Measurements from ENCODE around the gene FCHO1. TPM values are rescaled to one million over a fixed set of nuclear protein-coding genes. Genes with fewer than 3 reads are reported as not detected.
A peak's percentile ranks its signal among the peaks of the same experiment; 100 is the strongest.

The FCHO1 gene
- total RNA-seq, 1 experiment from 2014 or later, result 0.82 TPM

DNA sequence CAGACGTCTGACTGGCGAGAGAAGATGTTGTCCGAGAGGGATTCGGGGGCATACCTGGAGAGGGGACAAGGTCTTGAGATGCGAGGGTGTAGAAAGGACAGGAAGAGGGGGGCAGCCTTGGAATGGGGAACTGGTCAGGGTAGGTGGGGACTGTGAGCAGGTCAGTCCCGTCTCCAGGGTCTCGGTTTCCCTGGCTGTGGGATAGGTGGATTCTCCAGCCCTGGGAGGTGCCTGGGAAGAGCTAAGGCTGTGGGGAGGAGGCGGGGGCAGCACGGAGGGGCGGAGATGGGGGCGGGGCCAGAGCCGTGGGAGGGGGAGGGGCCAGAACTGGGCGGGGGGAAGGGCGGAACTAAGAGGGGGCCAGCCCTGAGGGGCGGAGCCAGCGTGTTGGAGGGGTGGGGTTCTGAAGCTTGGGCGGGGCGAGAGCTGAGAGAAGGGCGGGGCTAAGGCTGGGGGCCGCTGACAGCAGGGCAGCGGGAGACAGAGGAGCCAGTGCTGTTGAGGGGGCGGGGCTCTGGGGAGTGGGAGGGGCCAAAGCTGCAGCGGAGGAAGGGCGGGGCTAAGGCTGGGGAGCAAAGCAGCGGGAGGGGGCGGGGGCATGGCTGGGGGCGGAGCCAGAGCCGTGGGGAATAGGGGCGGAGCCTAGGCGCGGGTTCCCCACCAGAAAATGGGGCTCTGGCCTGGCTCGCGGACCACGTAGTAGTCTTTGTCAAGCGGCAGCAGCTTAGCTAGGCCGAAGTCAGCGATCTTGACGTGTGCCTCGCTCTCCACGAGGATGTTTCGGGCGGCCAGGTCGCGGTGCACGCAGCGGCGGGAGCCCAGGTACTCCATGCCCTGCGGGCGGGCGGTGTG is 79.5 kb downstream of the FCHO1 start:
- Histone ChIP-seq H3K36me3 (no peaks in the 10 kb centered on the region), H3K4me3 (no peak overlapping the region), H3K27me3 (peaks cover 3% of the 10 kb centered on the region), H3K9me3 (no peaks in the 10 kb centered on the region)
- peak; percentile 79 for DNase-seq

DNA sequence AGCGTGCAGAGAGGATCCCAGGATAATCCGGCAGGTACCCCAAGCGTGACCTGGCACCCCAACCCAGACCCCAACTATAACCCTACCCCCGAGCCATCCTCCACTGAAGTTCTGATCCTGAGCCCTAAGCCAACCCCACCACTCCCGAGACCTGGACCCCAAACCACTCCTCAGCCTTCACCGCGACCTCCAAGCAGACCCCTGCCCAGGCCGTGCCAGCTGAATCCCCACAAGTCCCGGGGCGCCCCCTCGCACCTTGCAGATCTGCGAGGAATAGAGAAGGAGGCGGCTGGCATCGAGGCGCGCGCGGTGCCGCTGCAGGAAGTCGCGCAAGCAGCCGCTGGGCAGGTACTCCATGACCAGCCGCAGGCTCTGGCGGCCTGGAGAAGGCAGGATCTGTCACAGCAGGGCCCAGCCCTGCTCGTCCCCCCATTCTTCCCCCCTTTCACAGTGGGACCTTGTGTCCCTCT is 80.2 kb downstream of the FCHO1 start:
- H3K36me3 ChIP-seq, result no peaks in the 10 kb centered on the region
- DNase-seq, result no peak
- H3K4me3 ChIP-seq, result no peak overlapping the region
- H3K9me3 ChIP-seq, result no peaks in the 10 kb centered on the region
- peaks cover 3% of the 10 kb centered on the region for H3K27me3 ChIP-seq

DNA sequence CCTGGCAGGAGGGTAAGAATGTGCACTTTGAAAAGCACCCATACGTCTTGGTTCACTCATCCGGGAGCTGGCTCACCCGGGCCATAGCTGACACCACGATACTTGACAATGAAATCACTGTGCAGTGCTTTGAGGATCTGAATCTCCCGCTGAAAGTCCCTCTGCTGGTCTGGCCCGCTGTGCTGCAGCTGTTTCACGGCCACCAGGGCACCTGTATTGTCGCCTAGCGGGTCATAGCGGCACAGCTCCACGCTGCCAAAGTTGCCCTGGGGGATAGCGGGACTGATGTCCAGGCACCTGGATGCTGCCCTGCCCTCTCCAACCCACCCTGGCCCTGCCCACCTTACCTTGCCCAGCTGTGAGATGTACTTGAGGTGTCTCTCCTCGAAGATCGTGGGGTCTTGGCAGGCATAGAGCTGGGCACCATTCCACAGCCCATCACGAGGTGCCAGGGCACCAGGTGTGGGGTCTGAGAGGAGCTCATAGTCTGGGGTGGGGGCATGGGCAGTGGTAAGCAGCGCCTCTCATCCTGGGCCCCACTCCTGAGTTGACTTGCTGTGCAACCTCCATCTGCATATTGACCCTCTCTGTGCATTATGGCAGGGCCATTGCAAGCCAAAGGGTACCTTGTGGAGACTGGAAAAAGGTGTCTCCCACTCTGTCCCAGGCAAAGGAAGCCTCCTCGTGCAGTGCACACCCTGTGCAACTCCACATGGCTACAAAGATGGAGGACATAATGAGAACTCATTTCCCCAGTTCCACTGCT is 81.3 kb downstream of the FCHO1 start:
- Histone ChIP-seq H3K27me3 (peaks cover 3% of the 10 kb centered on the region), H3K36me3 (no peaks in the 10 kb centered on the region), H3K9me3 (no peaks in the 10 kb centered on the region), H3K4me3 (no peak overlapping the region)
- DNase-seq, result no peak

DNA sequence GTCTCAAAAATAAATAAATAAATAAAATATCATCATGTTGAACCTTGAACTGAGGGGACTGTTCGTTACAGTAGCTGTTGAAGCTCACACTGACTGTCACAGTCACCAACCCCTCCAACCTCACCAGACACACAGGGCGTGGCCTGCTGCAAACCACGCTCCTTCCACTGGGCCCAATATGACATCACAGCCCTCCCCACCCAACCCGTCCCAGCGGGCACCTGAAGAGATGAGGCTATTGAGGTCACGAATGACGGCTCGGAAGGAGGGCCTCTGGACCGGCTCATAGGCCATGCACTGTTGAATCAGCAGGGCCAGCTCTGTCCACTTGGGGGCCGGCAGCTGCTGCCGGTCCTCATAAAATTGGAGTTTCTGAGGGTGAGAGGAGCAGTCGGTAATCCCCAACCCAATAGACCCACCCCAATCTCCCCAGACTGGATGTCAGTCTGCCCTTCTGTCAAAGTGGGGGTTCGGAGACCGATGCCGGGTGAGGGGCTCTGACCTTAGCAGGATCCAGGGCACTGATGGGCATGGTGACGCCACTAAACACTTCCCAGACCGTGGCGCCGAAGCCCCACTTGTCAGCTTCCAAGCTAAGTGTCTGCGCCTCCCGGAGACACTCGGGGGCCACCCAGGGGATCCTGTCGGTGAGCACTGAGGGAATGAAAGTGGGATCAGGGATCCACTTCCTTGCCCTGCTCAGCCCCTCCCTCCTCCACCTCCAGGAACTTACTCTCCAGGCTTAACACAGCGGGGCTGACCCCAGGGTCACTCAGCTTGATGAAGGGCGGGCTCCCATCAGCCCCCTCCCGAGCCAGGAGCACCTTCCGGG is 83.3 kb downstream of the FCHO1 start:
- Histone ChIP-seq H3K4me3 (no peak overlapping the region), H3K36me3 (no peaks in the 10 kb centered on the region), H3K9me3 (no peaks in the 10 kb centered on the region), H3K27me3 (peaks cover 14% of the 10 kb centered on the region)
- DNase-seq, result no peak

DNA sequence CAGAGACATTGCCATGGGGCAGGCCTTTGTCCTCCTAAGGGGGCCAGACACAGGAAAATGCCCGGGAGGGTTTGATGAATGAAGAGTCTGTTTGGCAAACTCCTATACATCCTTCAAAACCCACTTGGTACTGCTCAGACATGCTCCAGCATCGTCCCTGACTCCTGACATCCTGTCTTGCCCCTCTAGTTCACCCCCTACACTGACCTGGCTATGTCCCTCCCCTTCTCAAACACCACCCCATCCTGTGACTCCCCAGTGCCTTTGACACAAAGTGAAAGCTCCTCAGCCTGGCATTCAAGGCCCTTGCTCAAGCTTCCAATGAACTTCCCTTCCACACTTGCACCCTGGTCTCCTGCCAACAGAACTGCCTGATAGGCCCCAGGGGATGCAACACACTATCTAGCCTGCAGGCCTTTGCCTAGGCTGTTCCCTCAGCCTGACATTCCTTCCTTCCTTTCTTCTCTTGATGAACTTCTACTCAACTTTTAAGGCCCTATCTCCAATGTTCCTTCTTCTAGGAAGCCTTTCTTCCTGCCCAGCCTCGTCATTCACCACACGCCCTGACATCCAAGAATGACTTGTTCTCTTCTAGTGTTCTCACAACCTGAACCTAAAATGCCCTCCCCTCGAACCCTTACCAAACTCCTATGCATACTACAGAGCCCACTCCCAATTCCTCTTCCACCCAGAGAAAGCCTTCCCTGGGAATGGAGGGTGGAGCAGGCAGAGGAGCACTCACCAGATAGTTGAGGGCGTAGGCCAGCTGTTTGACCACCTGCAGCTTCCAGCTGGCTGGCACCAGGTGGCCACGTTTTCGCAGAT is 84.1 kb downstream of the FCHO1 start:
- no peaks in the 10 kb centered on the region for H3K9me3 ChIP-seq
- H3K27me3 ChIP-seq, result peaks cover 18% of the 10 kb centered on the region
- H3K4me3 ChIP-seq, result no peak overlapping the region
- no peaks in the 10 kb centered on the region for H3K36me3 ChIP-seq
- DNase-seq, result no peak

DNA sequence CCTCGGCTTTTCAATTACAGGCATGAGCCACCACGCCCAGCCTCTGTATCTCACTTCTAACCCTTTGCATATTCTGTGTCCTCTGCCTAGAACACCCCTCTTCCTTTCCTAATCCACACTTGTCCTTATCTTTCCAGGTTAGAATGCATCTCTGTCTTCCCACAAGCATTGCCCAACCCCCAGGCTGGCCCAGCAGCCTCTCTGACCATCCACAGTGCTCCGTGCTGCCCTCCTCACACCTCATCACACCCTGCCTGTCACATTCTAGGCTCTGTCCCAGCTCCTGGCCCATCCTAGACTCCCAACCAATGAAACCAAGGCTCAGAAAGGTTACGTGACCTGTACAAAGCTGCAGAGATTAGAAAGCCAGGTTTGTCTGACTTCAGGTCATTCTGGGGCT is 85.3 kb downstream of the FCHO1 start:
- Histone ChIP-seq H3K27me3 (peaks cover 22% of the 10 kb centered on the region), H3K4me3 (no peak overlapping the region), H3K36me3 (no peaks in the 10 kb centered on the region), H3K9me3 (no peaks in the 10 kb centered on the region)
- DNase-seq, result no peak

DNA sequence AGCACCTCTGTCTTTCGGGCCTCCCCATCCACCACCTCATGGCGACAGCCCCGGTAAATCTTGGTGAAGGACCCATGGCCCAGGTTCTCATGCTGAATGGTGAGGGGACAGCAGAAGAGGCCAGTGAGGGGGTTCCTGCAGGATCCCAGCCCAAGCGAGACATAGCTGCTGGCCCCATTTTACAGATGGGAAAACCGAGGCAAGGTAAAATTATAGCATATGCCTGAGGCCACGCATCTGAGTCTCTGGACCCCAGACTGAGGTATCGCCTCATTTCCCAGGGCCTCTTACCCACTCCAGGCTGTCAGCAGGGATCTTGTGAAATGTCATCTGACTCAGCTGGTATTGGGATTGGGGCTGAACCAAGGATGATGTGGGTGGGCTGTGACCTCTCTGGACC is 86.7 kb downstream of the FCHO1 start:
- no peaks in the 10 kb centered on the region for H3K9me3 ChIP-seq
- DNase-seq, result no peak

More for the DNA sequence above, 86.7 kb downstream of the FCHO1 start:
- H3K4me3 ChIP-seq, result no peak overlapping the region
- no peaks in the 10 kb centered on the region for H3K36me3 ChIP-seq
- H3K27me3 ChIP-seq, result peaks cover 22% of the 10 kb centered on the region

Other genes with a start within 250 kb of the FCHO1 start
- 87.7 and 149 TPM in 2 replicates for gene PGLS, start 239.8 kb upstream of the FCHO1 start, total RNA-seq (2014; rRNA removed; shearing (Covaris generic); ENCODE audit: low replicate concordance)
- 146 and 155 TPM in 2 replicates for gene COLGALT1, start 195.8 kb upstream of the FCHO1 start, total RNA-seq (2014; rRNA removed; shearing (Covaris generic); ENCODE audit: low replicate concordance)
- gene UNC13A, start 63.1 kb upstream of the FCHO1 start, total RNA-seq (2014; rRNA removed; shearing (Covaris generic); ENCODE audit: low replicate concordance), result 0.10 TPM in 1 of 2 replicates, not detected in the other
- gene MAP1S, start 32.0 kb upstream of the FCHO1 start, total RNA-seq (2014; rRNA removed; shearing (Covaris generic); ENCODE audit: low replicate concordance), result 23.3 and 50.0 TPM in 2 replicates
- not detected in 2 replicates for gene B3GNT3, start 43.7 kb downstream of the FCHO1 start, total RNA-seq (2014; rRNA removed; shearing (Covaris generic); ENCODE audit: low replicate concordance)
- not detected in 2 replicates for gene INSL3, start 70.0 kb downstream of the FCHO1 start, total RNA-seq (2014; rRNA removed; shearing (Covaris generic); ENCODE audit: low replicate concordance)
- not detected in 2 replicates for gene JAK3, start 96.5 kb downstream of the FCHO1 start, total RNA-seq (2014; rRNA removed; shearing (Covaris generic); ENCODE audit: low replicate concordance)
- gene RPL18A, start 108.4 kb downstream of the FCHO1 start, total RNA-seq (2014; rRNA removed; shearing (Covaris generic); ENCODE audit: low replicate concordance), result 766 and 1,556 TPM in 2 replicates
- not detected in 2 replicates for gene SLC5A5, start 120.5 kb downstream of the FCHO1 start, total RNA-seq (2014; rRNA removed; shearing (Covaris generic); ENCODE audit: low replicate concordance)
- gene CCDC124, start 181.5 kb downstream of the FCHO1 start, total RNA-seq (2014; rRNA removed; shearing (Covaris generic); ENCODE audit: low replicate concordance), result 228 and 241 TPM in 2 replicates
- gene KCNN1, start 215.6 kb downstream of the FCHO1 start, total RNA-seq (2014; rRNA removed; shearing (Covaris generic); ENCODE audit: low replicate concordance), result not detected in 2 replicates